ENCODE measurements around the gene DENND4C.
A peak's percentile ranks its signal among the peaks of the same experiment; 100 is the strongest.
"Not testable (repeated sequence)": the region's sequence is repeated elsewhere in the genome, so short reads cannot be mapped to it uniquely, and the experiment has no call there.

The DENND4C gene

GRCh38 chr9:19230355-19231125 lies at the start of gene DENND4C:
Gene DENND4C (plus strand): TSS chr9:19230693. CDS start chr9:19276175, 45,482 bp downstream.
- DNase-seq, result peak; percentile 52 to 95 (median 85)

- no peak for DNase-seq
Measured at GRCh38 chr9:19180991-19181390, 49.5 kb upstream of the DENND4C start.

GRCh38 chr9:19181561-19181960 lies 48.9 kb upstream of the DENND4C start:
- DNase-seq, result no peak

- peak in 33 of 51 donors; percentile 0 to 65 (median 5) for DNase-seq
Measured at GRCh38 chr9:19184144-19184917, 46.2 kb upstream of the DENND4C start.

GRCh38 chr9:19185191-19185590 lies 45.3 kb upstream of the DENND4C start:
- DNase-seq, result no peak

GRCh38 chr9:19186232-19186631 lies 44.3 kb upstream of the DENND4C start:
- DNase-seq, result no peak

GRCh38 chr9:19188771-19189170 lies 41.7 kb upstream of the DENND4C start:
- no peak for DNase-seq

GRCh38 chr9:19192202-19193028 lies 38.1 kb upstream of the DENND4C start:
- no peak for DNase-seq

GRCh38 chr9:19193029-19193324 lies 37.5 kb upstream of the DENND4C start:
- DNase-seq, result no peak

- not testable (repeated sequence) for DNase-seq
Measured at GRCh38 chr9:19193358-19193973, 37.0 kb upstream of the DENND4C start.

GRCh38 chr9:19198406-19198805 lies 32.1 kb upstream of the DENND4C start:
- DNase-seq, result no peak

GRCh38 chr9:19199012-19199411 lies 31.5 kb upstream of the DENND4C start:
- no peak for DNase-seq

- no peak for DNase-seq
Measured at GRCh38 chr9:19200229-19200628, 30.3 kb upstream of the DENND4C start.

GRCh38 chr9:19201899-19202891 lies 28.3 kb upstream of the DENND4C start:
- DNase-seq, result no peak

- no peak for DNase-seq
Measured at GRCh38 chr9:19203058-19203457, 27.4 kb upstream of the DENND4C start.

- DNase-seq, result no peak
Measured at GRCh38 chr9:19208653-19209052, 21.8 kb upstream of the DENND4C start.

GRCh38 chr9:19209188-19209587 lies 21.3 kb upstream of the DENND4C start:
- no peak for DNase-seq

- no peak for DNase-seq
Measured at GRCh38 chr9:19213823-19214222, 16.7 kb upstream of the DENND4C start.

GRCh38 chr9:19216466-19216865 lies 14.0 kb upstream of the DENND4C start:
- DNase-seq, result no peak

- no peak for DNase-seq
Measured at GRCh38 chr9:19221326-19221725, 9.2 kb upstream of the DENND4C start.
